ENCODE results near the gene ZEB1.

GRCh38 chr10:31343551-31343950 lies 24.5 kb downstream of the ZEB1 start:
- TF ChIP-seq CTCF (IDR thresholded peaks at IDR 0.05) (no peak), POLR2AphosphoS5 (IDR thresholded peaks at IDR 0.05) (no peak), EP300 (IDR thresholded peaks at IDR 0.05) (no peak)

All from sigmoid colon (tissue), 4 donors.